Measurements from ENCODE around the gene OXNAD1.

OXNAD1 gene

DNA sequence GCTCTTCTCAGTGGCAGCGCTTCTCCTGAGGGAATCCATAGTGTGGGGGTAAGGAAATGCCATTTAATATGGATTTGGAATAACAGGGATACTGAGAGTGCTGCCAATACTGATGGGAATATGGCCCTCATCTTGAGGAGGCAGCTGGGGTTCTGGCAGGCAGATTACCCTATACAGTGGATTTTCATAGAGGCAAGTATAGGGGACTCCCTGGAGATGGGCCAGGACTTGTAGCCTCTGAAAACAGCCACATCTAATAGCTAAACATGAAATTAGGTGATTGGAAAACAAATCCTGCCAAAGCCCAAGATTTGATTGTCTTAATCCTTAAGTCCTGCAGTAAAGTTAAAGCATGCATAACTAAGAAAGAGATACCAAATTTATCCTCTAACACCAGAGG is 31.2 kb upstream of the OXNAD1 start:
- no peak for TF ChIP-seq POLR2A (IDR thresholded peaks at IDR 0.05; ENCODE audit: low read depth, low read length)
- TF ChIP-seq PAX5 (IDR thresholded peaks at IDR 0.05; ENCODE audit: insufficient read depth, low read length, severe bottlenecking) = no peak
- TF ChIP-seq SPI1 (IDR thresholded peaks at IDR 0.05; ENCODE audit: low read depth, low read length) = no peak
- TF ChIP-seq POU2F2 (IDR thresholded peaks at IDR 0.05; ENCODE audit: low read depth, low read length) = no peak
- TF ChIP-seq POLR2AphosphoS5 (IDR thresholded peaks at IDR 0.05; ENCODE audit: low read depth, low read length) = no peak
- no peak for TF ChIP-seq TAF1 (IDR thresholded peaks at IDR 0.05; ENCODE audit: low read depth, low read length)
- FAIRE-seq (no peak), DNase-seq (ENCODE audit: insufficient read length, low spot score) (no peak)

- FAIRE-seq (no peak), DNase-seq (ENCODE audit: insufficient read length, low spot score) (no peak)
- no peak for TF ChIP-seq PAX5 (IDR thresholded peaks at IDR 0.05; ENCODE audit: insufficient read depth, low read length, severe bottlenecking)
Measured at GRCh38 chr3:16234281-16234680, 30.7 kb upstream of the OXNAD1 start.

DNA sequence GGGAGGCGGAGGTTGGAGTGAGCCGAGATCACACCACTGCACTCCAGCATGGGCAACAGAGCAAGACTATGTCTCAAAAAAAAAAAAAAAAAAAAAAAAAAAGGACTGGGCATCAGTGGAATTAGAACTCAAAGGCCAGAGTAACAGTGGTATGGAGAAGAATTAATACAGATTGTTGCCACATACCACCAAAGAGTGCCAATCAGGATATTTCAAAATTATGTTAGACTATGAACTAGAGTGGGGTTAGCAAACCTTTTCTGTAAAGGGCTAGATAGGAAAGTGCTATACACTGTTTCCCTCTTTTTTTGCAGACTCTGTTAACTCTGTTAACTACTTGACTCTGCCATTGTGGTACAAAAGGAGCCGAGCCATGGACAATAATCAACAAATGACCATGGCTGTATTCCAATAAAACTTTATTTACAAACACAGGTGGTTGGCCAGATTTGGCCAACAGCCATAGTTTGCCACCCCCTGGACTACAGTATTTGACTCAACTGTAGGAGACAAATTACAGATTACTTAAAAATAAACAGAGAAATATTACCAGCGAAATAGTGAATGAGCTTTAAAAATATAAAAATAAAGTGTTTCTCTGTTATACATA is 28.9 kb upstream of the OXNAD1 start:
- no peak for DNase-seq (ENCODE audit: insufficient read length, low spot score)
- FAIRE-seq = no peak

DNA sequence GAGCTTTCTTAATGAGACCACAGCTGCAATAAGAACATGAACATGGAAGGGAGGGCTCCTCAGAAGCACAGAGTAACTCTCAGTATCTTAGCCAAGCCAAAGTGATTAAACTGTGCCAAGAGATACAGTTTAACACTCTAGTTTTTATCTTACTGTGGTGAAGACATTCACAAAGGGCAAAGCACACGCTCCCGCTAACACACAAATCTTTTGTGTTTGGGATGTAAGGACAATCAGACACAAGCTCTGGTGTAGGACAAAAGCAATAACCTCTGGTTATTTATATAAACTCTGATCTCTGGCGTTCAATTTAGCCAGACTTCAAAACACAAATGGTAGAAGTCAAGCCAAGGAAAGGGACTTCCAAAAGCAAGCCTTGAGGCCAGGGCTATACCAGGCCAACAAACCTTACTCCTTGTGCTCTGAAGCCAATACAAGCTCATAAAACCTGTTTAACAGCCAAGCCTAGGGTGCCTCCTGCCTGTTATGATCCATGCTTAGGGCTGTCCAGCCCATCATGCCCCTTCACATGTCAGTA is 28.1 kb upstream of the OXNAD1 start:
- no peak for TF ChIP-seq TAF1 (IDR thresholded peaks at IDR 0.05; ENCODE audit: low read depth, low read length)
- no peak for TF ChIP-seq POLR2AphosphoS5 (IDR thresholded peaks at IDR 0.05; ENCODE audit: low read depth, low read length)
- TF ChIP-seq POU2F2 (IDR thresholded peaks at IDR 0.05; ENCODE audit: low read depth, low read length) = no peak
- no peak for TF ChIP-seq SPI1 (IDR thresholded peaks at IDR 0.05; ENCODE audit: low read depth, low read length)
- TF ChIP-seq POLR2A (IDR thresholded peaks at IDR 0.05; ENCODE audit: low read depth, low read length) = no peak
- TF ChIP-seq PAX5 (IDR thresholded peaks at IDR 0.05; ENCODE audit: insufficient read depth, low read length, severe bottlenecking) = no peak
- FAIRE-seq = no peak
- no peak for DNase-seq (ENCODE audit: insufficient read length, low spot score)

More for the DNA sequence above, 28.9 kb upstream of the OXNAD1 start:
- no peak for TF ChIP-seq SPI1 (IDR thresholded peaks at IDR 0.05; ENCODE audit: low read depth, low read length)
- TF ChIP-seq POU2F2 (IDR thresholded peaks at IDR 0.05; ENCODE audit: low read depth, low read length) = no peak
- TF ChIP-seq POLR2AphosphoS5 (IDR thresholded peaks at IDR 0.05; ENCODE audit: low read depth, low read length) = no peak
- no peak for TF ChIP-seq TAF1 (IDR thresholded peaks at IDR 0.05; ENCODE audit: low read depth, low read length)
- TF ChIP-seq POLR2A (IDR thresholded peaks at IDR 0.05; ENCODE audit: low read depth, low read length) = no peak
- TF ChIP-seq PAX5 (IDR thresholded peaks at IDR 0.05; ENCODE audit: insufficient read depth, low read length, severe bottlenecking) = no peak

GRCh38 chr3:16239086-16239770 is 25.8 kb upstream of the OXNAD1 start:
- FAIRE-seq = no peak
- no peak for DNase-seq (ENCODE audit: insufficient read length, low spot score)
- TF ChIP-seq SPI1 (IDR thresholded peaks at IDR 0.05; ENCODE audit: low read depth, low read length) (no peak), PAX5 (IDR thresholded peaks at IDR 0.05; ENCODE audit: insufficient read depth, low read length, severe bottlenecking) (no peak), POLR2A (IDR thresholded peaks at IDR 0.05; ENCODE audit: low read depth, low read length) (no peak), TAF1 (IDR thresholded peaks at IDR 0.05; ENCODE audit: low read depth, low read length) (no peak), POLR2AphosphoS5 (IDR thresholded peaks at IDR 0.05; ENCODE audit: low read depth, low read length) (no peak), POU2F2 (IDR thresholded peaks at IDR 0.05; ENCODE audit: low read depth, low read length) (no peak)

DNA sequence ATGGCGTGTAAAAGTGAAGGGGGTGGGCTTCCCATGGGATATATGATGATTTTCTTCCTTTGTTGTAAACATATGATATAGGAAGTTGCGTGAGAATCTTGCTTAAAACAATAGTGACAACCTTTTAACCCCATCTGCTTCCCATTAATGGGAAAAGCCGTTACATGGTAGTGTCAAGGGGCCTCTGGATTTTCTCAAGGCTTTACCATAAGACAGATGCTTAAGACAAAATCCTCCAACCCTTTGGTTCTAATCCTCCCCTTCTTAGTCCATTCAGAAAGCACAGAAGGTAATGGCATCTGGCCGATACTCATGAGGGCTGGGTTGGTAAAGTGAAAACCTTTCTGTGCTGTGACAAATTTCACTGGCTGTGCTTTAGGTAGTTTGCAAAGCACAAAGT is 25.2 kb upstream of the OXNAD1 start:
- TF ChIP-seq SPI1 (IDR thresholded peaks at IDR 0.05; ENCODE audit: low read depth, low read length) (no peak), POLR2A (IDR thresholded peaks at IDR 0.05; ENCODE audit: low read depth, low read length) (no peak), POU2F2 (IDR thresholded peaks at IDR 0.05; ENCODE audit: low read depth, low read length) (no peak), TAF1 (IDR thresholded peaks at IDR 0.05; ENCODE audit: low read depth, low read length) (no peak), PAX5 (IDR thresholded peaks at IDR 0.05; ENCODE audit: insufficient read depth, low read length, severe bottlenecking) (no peak), POLR2AphosphoS5 (IDR thresholded peaks at IDR 0.05; ENCODE audit: low read depth, low read length) (no peak)
- DNase-seq (ENCODE audit: insufficient read length, low spot score) (no peak), FAIRE-seq (no peak)

DNA sequence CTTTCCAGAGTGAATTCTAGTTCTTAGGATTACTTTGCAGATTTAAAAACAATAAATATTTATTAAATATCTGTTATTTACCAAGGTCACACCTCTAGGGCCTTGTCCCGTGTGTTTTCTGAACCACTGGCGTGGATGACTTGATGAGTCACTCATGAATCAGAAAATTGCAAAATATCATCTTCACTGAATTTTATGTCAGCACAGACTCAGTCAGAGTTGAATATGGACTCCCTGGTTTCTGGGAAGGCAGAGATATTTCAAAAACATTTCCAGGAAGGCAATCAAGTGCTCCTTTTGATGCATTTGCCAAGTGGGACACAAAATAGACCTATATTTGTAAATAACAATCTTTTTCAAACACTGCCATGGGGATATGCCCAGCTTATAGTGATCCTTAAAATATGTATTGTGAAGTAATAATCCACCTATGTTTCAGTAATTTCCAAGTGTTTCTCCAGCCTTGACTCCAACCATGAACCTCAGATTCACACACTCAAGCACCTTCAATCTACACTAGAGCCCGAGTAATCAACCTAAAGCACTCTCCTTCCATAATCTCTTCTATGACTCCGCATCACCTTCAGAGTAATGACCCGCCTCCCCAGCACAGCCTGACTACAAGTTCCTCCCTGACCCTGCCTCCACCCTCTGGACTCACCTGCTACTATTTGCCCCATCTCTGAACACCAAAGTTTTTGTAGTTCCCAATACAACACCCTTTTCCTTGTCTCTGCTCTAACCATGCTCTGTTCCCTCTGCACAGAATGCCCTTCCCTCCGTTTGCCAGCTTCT is 24.6 kb upstream of the OXNAD1 start:
- TF ChIP-seq PAX5 (IDR thresholded peaks at IDR 0.05; ENCODE audit: insufficient read depth, low read length, severe bottlenecking) = no peak
- no peak for TF ChIP-seq TAF1 (IDR thresholded peaks at IDR 0.05; ENCODE audit: low read depth, low read length)
- no peak for TF ChIP-seq POU2F2 (IDR thresholded peaks at IDR 0.05; ENCODE audit: low read depth, low read length)
- TF ChIP-seq POLR2AphosphoS5 (IDR thresholded peaks at IDR 0.05; ENCODE audit: low read depth, low read length) = no peak
- no peak for TF ChIP-seq POLR2A (IDR thresholded peaks at IDR 0.05; ENCODE audit: low read depth, low read length)
- TF ChIP-seq SPI1 (IDR thresholded peaks at IDR 0.05; ENCODE audit: low read depth, low read length) = no peak
- no peak for FAIRE-seq
- no peak for DNase-seq (ENCODE audit: insufficient read length, low spot score)

DNA sequence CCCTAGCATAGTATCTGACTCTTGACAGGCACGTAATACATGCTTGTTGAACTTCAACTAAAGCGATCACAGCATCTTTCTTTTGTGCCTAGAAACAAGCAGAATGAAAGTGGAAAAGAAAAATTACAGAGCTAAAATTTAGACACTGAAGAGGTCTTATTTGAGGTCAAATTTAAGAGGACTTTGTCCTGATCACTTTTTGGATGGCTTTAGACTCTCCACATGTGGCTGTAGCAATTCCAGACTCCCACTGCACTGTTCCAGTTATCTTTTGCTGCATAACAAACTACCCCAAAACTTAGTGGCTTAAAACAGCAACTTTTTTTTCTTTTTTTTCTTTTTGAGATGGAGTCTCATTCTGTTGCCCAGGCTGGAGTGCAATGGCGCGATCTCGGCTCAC is 23.8 kb upstream of the OXNAD1 start:
- FAIRE-seq (no peak), DNase-seq (ENCODE audit: insufficient read length, low spot score) (no peak)
- TF ChIP-seq TAF1 (IDR thresholded peaks at IDR 0.05; ENCODE audit: low read depth, low read length) (no peak), PAX5 (IDR thresholded peaks at IDR 0.05; ENCODE audit: insufficient read depth, low read length, severe bottlenecking) (no peak), POU2F2 (IDR thresholded peaks at IDR 0.05; ENCODE audit: low read depth, low read length) (no peak), SPI1 (IDR thresholded peaks at IDR 0.05; ENCODE audit: low read depth, low read length) (no peak), POLR2A (IDR thresholded peaks at IDR 0.05; ENCODE audit: low read depth, low read length) (no peak), POLR2AphosphoS5 (IDR thresholded peaks at IDR 0.05; ENCODE audit: low read depth, low read length) (no peak)

DNA sequence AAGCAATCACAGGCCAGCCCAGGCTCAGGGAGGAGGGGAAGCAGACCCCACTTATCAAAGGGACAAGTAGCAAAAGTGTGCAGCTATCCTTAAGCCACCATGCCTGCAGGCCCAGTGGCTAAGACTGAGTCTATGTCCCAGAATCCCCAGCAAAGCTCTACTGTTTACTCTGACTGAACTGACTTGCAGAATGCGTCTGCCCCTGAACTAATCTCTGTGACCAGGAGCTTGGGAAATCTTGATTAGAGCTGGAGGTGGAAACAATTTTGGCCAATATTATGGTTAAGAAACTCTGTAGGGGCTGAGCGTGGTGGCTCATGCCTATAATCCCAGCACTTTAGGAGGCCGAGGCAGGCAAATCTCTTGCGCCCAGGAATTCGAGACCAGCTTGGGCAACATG is 22.8 kb upstream of the OXNAD1 start:
- no peak for FAIRE-seq
- TF ChIP-seq POU2F2 (IDR thresholded peaks at IDR 0.05; ENCODE audit: low read depth, low read length) (no peak), SPI1 (IDR thresholded peaks at IDR 0.05; ENCODE audit: low read depth, low read length) (no peak), PAX5 (IDR thresholded peaks at IDR 0.05; ENCODE audit: insufficient read depth, low read length, severe bottlenecking) (no peak), TAF1 (IDR thresholded peaks at IDR 0.05; ENCODE audit: low read depth, low read length) (no peak), POLR2AphosphoS5 (IDR thresholded peaks at IDR 0.05; ENCODE audit: low read depth, low read length) (no peak)

More for the DNA sequence above, 22.8 kb upstream of the OXNAD1 start:
- no peak for DNase-seq (ENCODE audit: insufficient read length, low spot score)
